ENCODE results near the gene ACTA2.
"Not testable (repeated sequence)": the region's sequence is repeated elsewhere in the genome, so short reads cannot be mapped to it uniquely, and the experiment has no call there.

ACTA2 gene

DNA sequence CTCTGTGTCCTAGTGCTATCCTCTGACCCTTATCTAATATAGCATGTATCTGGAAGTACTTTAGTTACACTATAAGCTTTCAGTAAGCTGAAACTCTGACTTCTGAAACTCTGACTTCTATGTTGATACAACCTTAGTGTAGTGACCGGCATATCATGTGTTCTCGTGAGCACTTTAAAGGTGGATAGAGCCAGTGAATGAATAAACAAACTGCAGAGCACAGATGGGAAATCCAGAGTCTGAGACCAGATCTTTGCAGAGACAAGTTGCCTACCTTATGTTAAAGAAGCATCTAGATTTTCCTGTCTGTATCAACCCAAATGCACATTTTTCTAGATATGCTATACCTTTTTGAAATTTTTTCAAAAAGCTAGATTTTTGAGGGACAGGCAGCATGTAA lies 3.5 kb downstream of the ACTA2 start:
- DNase-seq: no peak

DNA sequence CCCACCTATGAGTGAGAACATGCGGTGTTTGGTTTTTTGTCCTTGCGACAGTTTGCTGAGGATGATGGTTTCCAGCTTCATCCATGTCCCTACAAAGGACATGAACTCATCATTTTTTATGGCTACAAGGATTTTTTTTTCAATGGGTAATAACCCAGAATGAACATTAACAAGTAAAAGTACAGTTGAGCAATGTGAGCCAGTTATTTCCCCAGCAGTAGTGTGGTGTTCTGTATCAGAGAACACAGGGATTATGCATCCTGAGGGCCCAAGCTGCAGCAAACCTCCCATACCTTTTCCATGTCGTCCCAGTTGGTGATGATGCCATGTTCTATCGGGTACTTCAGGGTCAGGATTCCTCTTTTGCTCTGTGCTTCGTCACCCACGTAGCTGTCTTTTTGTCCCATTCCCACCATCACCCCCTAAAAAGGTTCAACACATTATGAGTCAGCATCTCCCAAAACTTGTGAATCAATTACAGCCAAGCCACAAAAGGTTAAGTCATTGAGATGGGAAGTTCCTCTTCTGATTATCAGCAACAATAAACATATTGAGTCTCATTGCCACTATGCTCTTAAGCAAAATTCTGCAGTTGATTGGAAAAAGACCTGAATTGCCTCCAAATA lies 5.5 kb downstream of the ACTA2 start:
- no peak for DNase-seq

DNA sequence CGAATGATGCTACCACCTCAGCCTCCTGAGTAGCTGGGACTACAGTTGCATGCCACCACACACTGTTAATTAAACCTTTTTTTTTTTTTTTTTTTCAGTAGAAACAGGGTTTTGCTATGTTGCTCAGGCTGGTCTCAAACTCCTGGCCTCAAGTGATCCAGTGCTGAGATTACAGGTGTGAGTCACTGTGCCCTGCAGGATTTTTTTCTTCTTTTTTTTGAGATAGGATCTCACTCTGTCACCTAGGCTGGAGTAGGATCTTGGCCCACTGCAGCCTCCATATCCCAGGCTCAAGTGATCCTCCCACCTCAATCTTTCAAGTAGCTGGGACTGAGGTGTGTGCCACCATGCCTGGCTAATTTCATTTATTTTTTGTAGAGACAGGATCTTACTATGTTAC lies 6.4 kb downstream of the ACTA2 start:
- no peak for DNase-seq

DNA sequence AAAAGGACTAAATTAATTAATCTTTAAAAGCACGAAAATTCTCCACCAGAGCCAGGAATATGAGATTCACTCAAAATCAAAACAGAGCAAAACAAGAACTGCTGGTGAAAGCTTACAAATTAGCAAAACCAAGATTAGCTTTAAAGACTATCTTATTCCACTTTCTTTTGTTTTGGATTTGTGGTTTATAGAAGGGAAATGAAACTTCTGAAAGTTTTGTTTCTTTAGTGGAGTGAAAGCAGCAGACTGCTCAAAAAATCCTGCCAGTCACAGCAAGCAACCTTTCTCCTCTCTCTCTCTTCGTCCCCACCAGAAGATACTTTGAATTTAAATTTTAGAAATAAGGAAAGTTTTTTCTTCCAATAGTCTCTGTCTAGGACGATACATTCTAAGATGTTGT lies 7.8 kb downstream of the ACTA2 start:
- DNase-seq: no peak

DNA sequence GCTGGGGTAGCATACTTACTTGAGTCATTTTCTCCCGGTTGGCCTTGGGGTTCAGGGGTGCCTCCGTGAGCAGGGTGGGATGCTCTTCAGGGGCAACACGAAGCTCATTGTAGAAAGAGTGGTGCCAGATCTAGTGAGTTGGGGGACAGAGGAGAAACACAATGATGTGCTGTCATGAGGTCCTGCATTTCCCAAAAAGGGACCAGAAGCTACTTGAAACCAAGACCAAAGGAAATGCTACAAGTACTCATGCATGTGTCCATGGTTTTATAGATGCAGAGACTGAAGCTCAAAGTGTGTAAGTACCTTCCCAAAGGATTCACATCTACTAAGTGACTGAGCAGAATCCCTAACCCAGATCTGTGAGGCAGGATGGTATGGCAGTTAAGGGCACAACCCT lies 8.8 kb downstream of the ACTA2 start:
- DNase-seq: no peak

DNA sequence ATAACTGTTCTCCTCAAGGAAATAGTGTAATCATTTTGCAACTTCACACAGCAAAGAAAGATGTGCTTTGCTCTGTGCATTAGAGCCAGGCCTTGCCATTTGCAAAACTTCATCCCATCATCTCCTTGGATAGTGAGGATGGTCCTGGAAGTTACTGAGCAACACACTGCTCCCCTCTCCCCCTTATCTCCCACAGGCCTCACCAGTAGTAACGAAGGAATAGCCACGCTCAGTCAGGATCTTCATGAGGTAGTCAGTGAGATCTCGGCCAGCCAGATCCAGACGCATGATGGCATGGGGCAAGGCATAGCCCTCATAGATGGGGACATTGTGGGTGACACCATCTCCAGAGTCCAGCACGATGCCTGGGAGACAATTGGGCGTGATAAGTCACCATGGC lies 11.5 kb downstream of the ACTA2 start:
- no peak for DNase-seq

DNA sequence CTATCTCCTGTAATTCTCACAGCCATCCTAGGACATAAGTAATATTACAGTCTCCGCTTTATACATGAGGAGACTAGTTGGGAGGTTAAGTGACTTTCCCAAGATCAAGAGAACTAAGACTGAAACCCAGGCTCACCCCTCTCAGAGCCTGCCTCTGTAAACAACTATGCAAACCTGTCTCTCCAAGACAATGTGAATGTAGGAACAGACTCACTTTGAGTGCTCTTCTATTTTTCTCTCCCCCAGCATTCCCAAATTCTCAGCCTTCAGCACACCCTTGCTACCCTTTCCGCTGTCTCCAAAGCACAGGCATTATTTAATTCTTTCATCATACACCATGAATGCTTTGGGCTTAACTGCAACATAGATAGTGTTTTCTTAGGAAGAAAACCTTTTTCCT lies 13.6 kb downstream of the ACTA2 start:
- no peak for DNase-seq

DNA sequence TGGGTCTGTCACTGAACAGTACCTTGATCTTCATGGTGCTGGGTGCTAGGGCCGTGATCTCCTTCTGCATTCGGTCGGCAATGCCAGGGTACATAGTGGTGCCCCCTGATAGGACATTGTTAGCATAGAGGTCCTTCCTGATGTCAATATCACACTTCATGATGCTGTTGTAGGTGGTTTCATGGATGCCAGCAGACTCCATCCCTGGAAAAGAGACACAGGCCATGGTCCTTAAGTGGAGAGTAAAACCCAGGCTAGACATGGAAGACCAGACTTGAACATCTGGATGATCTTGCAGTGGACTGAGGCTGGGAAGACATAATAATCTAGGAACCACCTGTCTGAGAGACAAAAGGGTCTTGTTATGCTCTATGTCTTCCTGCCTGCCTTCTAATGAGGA lies 14.5 kb downstream of the ACTA2 start:
- DNase-seq: no peak

DNA sequence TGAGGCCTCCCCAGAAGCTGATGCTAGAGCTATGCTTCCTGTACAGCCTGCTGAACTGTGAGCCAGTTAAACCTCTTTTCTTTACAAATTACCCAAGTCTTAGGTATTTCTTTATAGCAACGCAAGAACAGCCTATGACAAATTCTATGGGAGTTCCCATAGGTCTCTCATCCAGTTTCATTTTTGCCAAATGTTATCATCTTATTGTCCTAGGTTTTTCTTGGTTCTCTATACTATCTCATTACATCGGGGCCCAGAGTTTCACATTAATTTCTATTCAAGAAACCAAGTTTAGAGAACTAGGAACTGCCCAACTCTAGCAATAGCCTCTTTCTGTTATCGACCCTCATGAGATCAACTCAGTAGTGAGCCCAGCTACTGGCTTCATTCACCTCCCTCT lies 15.9 kb downstream of the ACTA2 start:
- no peak for DNase-seq

DNA sequence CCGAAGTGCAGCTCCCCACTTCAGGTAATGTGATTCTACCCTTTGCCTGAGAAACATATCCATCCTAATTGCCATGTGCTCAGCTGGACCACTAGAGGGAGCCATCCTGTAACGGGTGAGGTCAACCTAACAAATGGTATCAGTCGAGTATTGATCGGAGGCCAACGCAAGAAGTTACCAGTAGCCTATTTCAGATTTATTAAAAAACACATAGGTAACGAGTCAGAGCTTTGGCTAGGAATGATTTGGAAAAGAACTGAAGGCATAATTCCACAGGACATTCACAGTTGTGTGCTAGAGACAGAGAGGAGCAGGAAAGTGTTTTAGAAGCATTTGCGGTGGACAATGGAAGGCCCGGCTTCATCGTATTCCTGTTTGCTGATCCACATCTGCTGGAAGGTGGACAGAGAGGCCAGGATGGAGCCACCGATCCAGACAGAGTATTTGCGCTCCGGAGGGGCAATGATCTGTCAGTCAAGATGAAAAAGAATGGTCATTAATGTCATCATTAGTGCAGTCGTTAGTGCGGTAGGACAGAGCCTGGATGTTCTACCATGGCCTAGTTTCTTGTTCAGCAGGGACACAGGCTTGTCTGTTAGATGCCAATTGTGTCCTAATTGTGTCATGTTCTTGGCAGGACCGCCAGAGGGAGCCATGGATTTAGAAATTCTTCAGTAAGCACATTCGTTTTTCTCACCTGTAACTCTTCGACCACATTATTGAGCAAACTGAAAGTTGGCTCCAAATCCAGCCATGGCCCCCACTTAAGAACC lies 17.5 kb downstream of the ACTA2 start:
- DNase-seq: peak; percentile 76

DNA sequence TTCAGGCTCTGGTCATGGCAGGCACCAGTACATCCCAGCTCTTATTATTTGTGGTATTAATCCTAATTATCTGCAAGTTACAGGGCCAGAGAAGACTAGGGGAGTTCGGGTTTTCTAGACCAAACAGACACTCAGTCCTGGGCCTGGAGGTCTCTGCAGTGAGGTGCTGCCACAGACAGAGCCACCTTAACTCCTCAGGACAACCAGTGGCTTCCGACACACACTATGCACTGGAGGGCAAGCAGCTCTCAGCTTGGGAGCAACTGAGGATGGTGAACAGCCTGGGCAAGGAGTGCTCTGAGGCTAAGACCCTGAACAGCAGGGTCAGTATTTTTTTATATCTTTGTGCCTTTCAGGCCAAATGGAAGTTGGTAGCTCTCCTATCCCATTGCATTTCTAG lies 19.0 kb downstream of the ACTA2 start:
- DNase-seq: peak; percentile 25

DNA sequence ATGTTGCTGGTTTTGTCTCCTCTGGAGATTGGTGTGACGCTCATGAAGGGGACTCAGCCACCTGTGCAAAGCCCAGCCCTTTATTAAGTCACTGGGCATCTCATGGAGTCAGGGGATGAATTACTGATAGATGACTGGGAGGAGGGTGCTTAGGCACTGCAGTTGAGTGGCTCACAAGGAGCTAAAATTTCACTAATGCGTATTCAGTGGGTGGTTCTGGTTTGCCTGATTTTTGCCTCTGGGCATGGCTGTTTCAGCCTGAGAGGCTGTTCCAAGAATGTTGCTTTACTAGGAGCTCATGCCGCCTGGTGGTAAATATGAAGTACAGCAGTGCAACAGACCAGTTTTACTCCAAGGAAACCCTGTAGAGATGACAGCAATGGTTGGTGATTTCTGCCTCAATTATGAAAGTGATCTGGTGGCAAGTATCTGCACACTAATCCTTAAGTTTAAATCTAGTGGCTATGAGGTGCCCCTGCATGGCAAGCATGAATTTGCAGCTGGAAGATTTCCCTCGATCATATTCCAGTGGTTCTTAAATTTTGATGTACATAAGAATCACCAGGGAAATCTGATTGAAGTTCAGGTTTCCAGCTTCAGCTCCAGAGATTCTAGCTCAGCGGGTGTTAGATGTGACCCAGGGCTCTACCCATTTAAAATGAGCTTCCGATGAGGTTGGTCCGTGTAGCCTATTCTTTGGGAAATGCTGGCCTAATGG lies 19.9 kb downstream of the ACTA2 start:
- DNase-seq: peak; percentile 83

DNA sequence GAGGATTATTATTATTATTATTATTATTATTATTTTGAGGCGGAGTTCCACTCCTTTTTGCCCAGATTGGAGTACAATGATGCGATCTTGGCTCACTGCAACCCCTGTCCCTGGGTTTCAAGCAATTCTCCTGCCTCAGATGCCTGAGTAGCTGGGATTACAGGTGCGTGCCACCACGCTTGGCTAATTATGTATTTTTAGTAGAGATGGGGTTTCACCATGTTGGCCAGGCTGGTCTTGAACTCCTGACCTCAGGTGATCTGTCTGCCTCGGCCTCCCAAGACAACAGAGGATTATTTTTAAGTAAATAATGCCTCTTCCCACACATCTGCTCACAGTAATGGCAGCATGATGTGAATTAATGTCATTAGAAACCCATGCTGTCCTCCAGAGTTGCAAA lies 20.5 kb downstream of the ACTA2 start:
- DNase-seq: not testable (repeated sequence)

DNA sequence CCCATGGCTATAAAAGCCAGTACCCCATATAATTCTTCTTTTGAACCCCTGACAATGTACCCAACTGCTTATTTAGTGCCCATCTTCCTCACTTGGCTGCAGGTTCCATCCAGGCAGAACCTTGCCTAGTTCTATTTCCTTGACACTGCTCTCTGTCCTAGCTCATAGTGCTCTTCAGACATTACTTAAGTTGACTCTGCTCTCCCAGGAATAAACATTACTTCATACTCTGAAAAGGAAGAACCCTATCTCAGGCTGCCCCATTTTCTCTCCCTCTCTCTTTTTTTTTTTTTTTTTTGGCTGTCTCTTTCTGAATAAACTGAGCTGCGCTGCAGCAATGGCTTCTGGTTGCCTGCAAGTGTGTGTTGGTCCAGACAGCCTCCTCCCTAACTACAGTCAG lies 21.0 kb downstream of the ACTA2 start:
- DNase-seq: no peak

DNA sequence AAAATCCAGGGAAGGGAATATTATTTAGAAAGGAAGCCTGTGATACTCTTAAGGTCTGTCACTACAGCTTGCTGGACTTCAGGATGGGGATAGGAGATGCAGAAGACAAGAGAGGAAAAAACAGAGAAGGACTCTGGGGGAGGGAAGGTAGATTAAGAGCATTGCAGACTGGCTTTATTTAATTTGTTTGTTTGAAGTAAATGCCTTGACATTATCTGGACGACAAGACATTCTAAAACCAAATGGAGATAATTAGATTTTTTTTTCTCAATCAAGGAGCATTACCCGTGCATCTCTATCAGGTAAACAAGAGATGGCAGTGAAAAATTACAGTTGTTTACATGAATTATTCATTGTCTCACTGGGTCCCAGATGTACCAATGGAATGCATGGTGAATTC lies 24.3 kb downstream of the ACTA2 start:
- DNase-seq: no peak

DNA sequence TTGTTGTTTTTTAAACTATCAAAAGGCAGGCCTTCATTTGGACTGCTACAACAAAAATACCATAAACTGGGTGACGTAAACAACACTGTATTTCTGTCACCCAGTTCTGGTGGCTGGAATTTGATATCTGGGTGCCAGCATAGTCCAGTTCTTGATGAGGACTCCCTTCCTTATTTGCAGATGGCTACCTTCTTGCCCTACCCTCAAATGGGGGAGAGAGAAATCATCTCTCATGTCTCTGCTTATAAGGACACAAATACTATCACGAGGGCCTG lies 25.2 kb downstream of the ACTA2 start:
- DNase-seq: no peak

DNA sequence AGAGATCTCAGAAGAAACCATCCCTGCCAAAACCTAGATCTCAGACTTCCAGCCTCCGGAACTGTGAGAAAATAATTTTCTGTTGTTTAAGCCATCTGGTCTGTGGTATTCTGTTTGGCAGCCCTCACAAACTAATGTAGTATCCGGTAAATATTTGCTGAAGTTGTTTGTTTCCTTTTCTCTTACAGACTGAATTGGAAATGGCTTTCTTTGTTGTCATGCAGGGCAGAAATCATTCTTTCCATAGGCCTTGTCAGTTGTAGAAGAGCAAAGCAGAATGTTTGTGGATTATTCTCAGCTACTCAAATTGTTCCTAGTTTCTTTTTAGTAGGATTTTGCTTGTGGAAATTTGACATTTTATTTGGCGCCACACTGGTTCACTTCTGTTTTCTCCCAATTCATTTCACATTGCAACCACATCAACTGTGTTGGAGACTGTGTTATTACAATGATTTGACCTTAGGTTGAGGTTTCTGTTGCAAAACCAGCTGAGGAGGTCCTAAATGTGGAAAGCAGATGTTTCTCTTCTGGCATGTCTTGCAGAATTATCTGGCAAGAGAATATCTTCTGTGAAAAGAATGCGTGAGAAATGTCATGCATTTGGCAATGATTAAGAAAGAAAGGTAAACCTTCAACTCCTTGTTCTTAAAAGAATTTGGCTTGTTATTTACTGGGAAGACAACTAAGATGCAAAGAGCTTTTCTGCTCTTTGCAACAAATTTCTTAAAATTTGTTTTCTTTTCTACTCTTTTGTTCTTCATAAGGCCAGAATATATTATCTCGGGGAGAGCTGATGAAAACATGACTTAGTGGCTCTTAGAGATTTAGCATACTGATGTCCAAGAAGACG lies 25.8 kb downstream of the ACTA2 start:
- DNase-seq: peak; percentile 94

DNA sequence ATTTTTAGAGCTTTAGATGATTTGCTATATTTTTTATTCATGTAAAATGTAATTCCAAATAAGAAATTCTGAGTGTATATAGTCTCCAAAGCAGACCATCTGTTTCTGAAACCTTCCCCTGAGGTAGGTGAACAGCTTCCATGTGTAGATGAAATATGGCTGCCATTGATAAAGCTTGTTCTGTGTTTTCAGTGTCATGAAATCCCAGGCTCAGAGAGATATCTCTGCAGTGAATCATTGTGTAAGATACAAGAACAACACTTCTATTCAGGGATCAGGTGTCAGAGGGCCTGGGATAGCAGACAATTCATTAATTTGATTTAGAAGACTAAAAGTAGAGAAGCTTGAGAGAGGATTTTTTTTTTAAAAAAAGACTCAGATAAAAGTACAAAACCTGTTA lies 29.1 kb downstream of the ACTA2 start:
- DNase-seq: no peak

DNA sequence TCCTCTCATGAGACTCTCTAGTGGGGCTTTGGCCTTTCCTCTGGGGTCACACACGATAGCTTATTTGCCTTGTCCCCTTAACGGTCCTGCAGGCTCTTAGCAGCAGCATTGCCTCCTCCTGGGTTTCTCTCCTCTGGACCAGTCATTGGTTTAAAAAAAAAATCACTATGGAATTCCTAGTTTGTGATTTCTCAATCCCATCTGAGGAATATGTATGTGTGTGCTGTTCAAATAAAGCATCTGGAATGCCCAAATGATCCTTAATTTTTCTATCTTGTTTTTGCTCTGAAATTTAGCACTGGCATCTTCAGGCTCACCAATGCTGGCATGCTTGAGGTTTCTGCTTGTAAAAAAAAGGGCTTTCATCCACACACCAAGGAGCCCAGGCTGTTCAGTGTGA lies 30.5 kb downstream of the ACTA2 start:
- no peak for DNase-seq

DNA sequence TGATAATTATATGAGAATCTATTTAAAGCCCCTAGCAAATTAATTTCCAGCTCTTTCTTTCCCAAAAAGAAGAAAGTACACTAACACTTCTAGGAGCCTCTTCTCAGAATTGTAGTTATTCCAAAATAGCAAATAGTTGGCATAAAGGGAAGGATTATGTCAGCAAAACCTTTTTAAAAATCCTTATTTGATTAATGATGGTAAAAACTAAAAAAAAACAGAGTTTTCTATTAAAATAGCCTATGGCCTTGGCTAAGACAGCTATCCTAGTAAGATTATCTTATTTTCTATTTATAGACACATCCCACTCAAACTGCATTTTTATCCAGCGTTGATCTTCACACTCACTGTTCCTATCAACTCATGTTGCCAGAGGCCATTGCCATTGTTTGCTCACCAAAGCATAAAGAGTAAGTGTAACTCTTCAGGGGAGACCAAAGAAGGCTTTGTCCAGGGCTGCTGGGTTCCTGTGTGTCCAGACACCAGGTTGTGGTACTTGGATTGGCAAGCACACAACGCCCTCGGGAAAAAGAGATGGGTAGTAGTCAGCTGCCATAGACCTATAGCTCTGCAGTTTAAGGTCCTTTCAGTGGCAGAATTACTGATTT lies 31.5 kb downstream of the ACTA2 start:
- no peak for DNase-seq

DNA sequence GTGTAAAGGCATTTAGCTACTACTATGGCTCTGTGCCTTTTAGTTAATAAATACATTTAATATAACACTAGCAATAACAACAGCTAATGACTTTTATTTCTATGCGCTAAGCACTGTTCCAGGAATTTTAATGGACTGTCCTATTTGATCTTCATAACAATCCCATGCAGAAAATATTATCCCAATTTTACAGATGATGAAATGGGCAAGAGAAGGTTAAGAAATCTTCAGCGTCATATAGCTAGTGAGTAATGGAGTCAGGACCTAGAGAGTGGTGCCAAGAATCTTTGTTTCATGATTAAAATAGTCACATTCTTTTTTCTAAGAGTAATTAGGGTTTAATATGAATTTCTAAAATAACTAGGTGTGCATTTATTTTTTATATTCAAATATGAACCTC lies 32.4 kb downstream of the ACTA2 start:
- DNase-seq: peak; percentile 45

DNA sequence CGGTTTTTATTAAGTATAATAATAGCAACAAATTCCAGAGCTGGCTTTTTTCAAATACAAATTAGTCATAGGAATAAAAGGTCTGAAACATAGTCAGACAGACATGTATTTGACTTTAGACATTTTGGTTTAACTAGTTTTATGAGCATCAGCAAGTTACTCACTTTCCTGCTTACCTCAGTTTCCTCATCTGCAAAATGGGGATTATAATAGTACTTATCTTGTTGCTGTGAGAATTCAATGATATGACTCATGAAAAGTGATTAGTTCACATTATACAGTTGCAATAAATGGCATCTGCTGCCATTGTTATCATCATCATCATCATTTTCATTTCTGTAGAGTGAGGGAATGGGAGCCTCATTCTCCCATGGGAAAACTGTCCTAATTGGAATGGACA lies 33.5 kb downstream of the ACTA2 start:
- DNase-seq: no peak

Data from fibroblast of skin of abdomen (primary cell).